Measurements from ENCODE around the gene MSANTD1.
A peak's percentile ranks its signal among the peaks of the same experiment; 100 is the strongest.

MSANTD1 gene

GRCh38 chr4:3248811-3249661 lies at the start of gene MSANTD1:
Gene MSANTD1, plus strand, starts transcription at chr4:3249159. Its CDS starts 64 bp downstream, at chr4:3249223.
- no peak for DNase-seq (ENCODE audit: low read depth in 3 of 3, low spot score in 1 of 3)

GRCh38 chr4:3199653-3200422 lies 49.1 kb upstream of the MSANTD1 start:
- DNase-seq (ENCODE audit: low read depth in 3 of 3, low spot score in 1 of 3): no peak

GRCh38 chr4:3200423-3201090 lies 48.4 kb upstream of the MSANTD1 start:
- no peak for DNase-seq (ENCODE audit: low read depth in 3 of 3, low spot score in 1 of 3)

- DNase-seq (ENCODE audit: low read depth in 3 of 3, low spot score in 1 of 3): peak; percentile 18 to 38 (median 34)
Observed at GRCh38 chr4:3201718-3202702, 46.9 kb upstream of the MSANTD1 start.

GRCh38 chr4:3202836-3203820 lies 45.8 kb upstream of the MSANTD1 start:
- peak in 1 of 3 donors; percentile 11 for DNase-seq (ENCODE audit: low read depth in 3 of 3, low spot score in 1 of 3)

- DNase-seq (ENCODE audit: low read depth in 3 of 3, low spot score in 1 of 3): no peak
Observed at GRCh38 chr4:3203971-3204431, 45.0 kb upstream of the MSANTD1 start.

- no peak for DNase-seq (ENCODE audit: low read depth in 3 of 3, low spot score in 1 of 3)
Observed at GRCh38 chr4:3205995-3206394, 43.0 kb upstream of the MSANTD1 start.

- DNase-seq (ENCODE audit: low read depth in 3 of 3, low spot score in 1 of 3): no peak
Observed at GRCh38 chr4:3206439-3207100, 42.4 kb upstream of the MSANTD1 start.

- DNase-seq (ENCODE audit: low read depth in 3 of 3, low spot score in 1 of 3): no peak
Observed at GRCh38 chr4:3207531-3208037, 41.4 kb upstream of the MSANTD1 start.

GRCh38 chr4:3208826-3209225 lies 40.1 kb upstream of the MSANTD1 start:
- no peak for DNase-seq (ENCODE audit: low read depth in 3 of 3, low spot score in 1 of 3)

GRCh38 chr4:3209551-3210325 lies 39.2 kb upstream of the MSANTD1 start:
- DNase-seq (ENCODE audit: low read depth in 3 of 3, low spot score in 1 of 3): no peak

- DNase-seq (ENCODE audit: low read depth in 3 of 3, low spot score in 1 of 3): no peak
Observed at GRCh38 chr4:3210467-3210866, 38.5 kb upstream of the MSANTD1 start.

GRCh38 chr4:3211866-3212265 lies 37.1 kb upstream of the MSANTD1 start:
- DNase-seq (ENCODE audit: low read depth in 3 of 3, low spot score in 1 of 3): no peak

- DNase-seq (ENCODE audit: low read depth in 3 of 3, low spot score in 1 of 3): no peak
Observed at GRCh38 chr4:3212391-3213105, 36.4 kb upstream of the MSANTD1 start.

GRCh38 chr4:3213106-3213425 lies 35.9 kb upstream of the MSANTD1 start:
- DNase-seq (ENCODE audit: low read depth in 3 of 3, low spot score in 1 of 3): no peak

GRCh38 chr4:3213661-3214250 lies 35.2 kb upstream of the MSANTD1 start:
- DNase-seq (ENCODE audit: low read depth in 3 of 3, low spot score in 1 of 3): no peak

GRCh38 chr4:3215256-3215655 lies 33.7 kb upstream of the MSANTD1 start:
- DNase-seq (ENCODE audit: low read depth in 3 of 3, low spot score in 1 of 3): no peak

Measured in stimulated activated CD4-positive, alpha-beta T cell treated with anti-CD3 and anti-CD28 coated beads, TNF-alpha, amount 100 ng/mL, for 1 hour (primary cell).